ENCODE results near the gene TNFSF11. TPM values are rescaled to one million over a fixed set of nuclear protein-coding genes. Genes with fewer than 3 reads are reported as not detected.
"Not testable (repeated sequence)": the region's sequence is repeated elsewhere in the genome, so short reads cannot be mapped to it uniquely, and the experiment has no call there.

Gene TNFSF11
- total and polyA plus RNA-seq, 7 experiments from 2014 or later: 0.13 to 0.44 TPM; not detected in 5

DNA sequence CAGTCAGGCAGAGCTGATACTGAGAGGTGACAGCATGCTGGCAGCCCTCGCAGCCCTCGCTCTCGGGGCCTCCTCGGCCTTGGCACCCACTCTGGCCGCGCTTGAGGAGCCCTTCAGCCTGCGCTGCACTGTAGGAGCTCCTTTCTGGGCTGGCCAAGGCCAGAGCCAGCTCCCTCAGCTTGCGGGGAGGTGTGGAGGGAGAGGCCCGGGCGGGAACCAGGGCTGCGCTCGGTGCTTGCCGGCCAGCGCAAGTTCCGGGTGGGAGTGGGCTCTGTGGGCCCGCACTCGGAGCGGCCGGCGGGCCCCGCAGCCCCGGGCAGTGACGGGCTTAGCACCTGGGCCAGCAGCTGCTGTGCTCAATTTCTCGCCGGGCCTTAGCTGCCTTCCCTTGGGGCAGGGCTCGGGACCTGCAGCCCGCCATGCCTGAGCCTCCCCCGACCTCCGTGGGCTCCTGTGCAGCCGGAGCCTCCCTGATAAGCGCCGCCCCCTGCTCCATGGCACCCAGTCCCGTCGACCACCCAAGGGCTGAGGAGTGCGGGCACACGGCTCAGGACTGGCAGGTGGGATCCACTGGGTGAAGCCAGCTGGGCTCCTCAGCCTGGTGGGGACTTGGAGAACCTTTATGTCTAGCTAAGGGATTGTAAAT lies 14.3 kb upstream of the TNFSF11 start:
- H3K4me3 ChIP-seq (ENCODE audit: low read length); ATAC-seq; H3K27ac ChIP-seq (ENCODE audit: low read depth, low read length); H3K27ac Mint-ChIP-seq; POLR2A ChIA-PET; DNase-seq; intact Hi-C loops (cut with micrococcal nuclease); H3K4me3 Mint-ChIP-seq; H3K27me3 ChIP-seq (ENCODE audit: control insufficient read depth in 2 of 2, insufficient read depth in 2 of 2, low read length in 2 of 2); H3K4me1 Mint-ChIP-seq; H3K4me1 ChIP-seq (ENCODE audit: control insufficient read depth in 2 of 2, insufficient read depth in 2 of 2, low read length in 2 of 2); H3K36me3 ChIP-seq (ENCODE audit: control insufficient read depth in 2 of 3, insufficient read depth in 3 of 3, low read length in 3 of 3); H3K9me3 ChIP-seq (ENCODE audit: control insufficient read depth in 2 of 3, low read length in 3 of 3); H3K36me3 Mint-ChIP-seq; H3K27me3 Mint-ChIP-seq: not testable (repeated sequence)
- H3K9me3 Mint-ChIP-seq: peaks cover 0 to 21% (median 9%) of the 10 kb centered on the region in 11 donors
- CTCF ChIA-PET: interaction anchor here (0.7 kb wide), 1 partner anchor 34 kb away, joined by 3 read pairs; no protein-coding TSS in a partner anchor

DNA sequence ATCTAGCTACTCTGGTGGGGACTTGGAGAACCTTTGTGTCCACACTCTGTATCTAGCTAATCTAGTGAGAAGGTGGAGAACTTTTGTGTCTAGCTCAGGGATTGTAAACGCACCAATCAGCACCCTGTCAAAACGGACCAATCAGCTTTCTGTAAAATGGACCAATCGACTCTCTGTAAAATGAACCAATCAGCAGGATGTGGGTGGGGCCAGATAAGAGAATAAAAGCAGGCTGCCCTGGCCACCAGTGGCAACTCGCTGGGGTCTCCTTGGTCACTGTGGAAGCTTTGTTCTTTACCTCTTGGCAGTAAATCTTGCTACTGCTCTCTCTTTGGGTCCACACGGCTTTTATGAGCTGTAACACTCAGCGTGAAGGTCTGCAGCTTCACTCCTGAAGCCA lies 13.6 kb upstream of the TNFSF11 start:
- H3K4me3 ChIP-seq (ENCODE audit: low read length); H3K36me3 ChIP-seq (ENCODE audit: control insufficient read depth in 2 of 3, insufficient read depth in 3 of 3, low read length in 3 of 3); H3K9me3 ChIP-seq (ENCODE audit: control insufficient read depth in 2 of 3, low read length in 3 of 3); H3K4me1 ChIP-seq (ENCODE audit: control insufficient read depth in 2 of 2, insufficient read depth in 2 of 2, low read length in 2 of 2); H3K27me3 ChIP-seq (ENCODE audit: control insufficient read depth in 2 of 2, insufficient read depth in 2 of 2, low read length in 2 of 2); intact Hi-C loops (cut with micrococcal nuclease); H3K27ac ChIP-seq (ENCODE audit: low read depth, low read length); H3K4me1 Mint-ChIP-seq; H3K4me3 Mint-ChIP-seq; H3K36me3 Mint-ChIP-seq; CTCF ChIA-PET; ATAC-seq; H3K27me3 Mint-ChIP-seq; H3K27ac Mint-ChIP-seq; DNase-seq: not testable (repeated sequence)
- H3K9me3 Mint-ChIP-seq: peaks cover 0 to 23% (median 10%) of the 10 kb centered on the region in 11 donors
- POLR2A ChIA-PET: interaction anchor here (0.7 kb wide), 1 partner anchor 10 kb away, joined by 3 read pairs; no protein-coding TSS in a partner anchor

DNA sequence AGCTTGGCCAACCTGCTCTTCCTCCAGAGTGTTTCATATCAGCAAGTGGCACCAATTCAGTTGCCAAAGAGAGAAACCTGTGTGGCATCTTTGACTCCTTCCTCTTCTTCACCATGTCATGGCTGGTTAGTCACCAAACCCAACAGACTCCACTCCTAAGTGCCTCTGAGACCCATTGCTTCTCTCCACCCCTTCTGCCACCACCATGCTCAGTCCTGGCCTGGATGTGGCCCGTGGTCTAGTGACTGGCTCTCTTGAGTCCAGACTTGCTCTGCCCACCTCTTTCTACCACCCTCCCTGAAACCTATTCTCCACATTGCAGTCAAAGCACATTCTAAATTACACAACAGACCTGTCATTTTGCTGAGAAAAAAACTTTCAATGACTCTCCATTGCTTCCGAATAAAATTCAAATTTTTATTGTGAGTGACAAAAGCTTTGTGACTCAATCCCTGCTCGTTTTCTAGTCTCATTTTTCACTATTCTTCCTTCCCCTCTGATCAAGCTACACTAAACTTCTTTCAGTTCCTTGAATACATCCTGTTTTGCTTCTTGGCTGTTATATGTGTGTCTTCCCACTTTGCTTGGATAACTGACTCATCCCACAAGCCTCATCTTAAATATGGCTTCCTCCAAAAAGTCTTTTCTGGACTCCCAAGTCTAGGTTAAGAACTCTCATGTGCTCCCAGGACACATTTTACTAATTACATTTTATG lies 12.0 kb upstream of the TNFSF11 start:
- POLR2A ChIA-PET: no interaction called here
- CTCF ChIA-PET: no interaction called here
- Histone ChIP-seq H3K27me3 (ENCODE audit: control insufficient read depth in 2 of 2, insufficient read depth in 2 of 2, low read length in 2 of 2) (no peaks in the 10 kb centered on the region), H3K4me1 (ENCODE audit: control insufficient read depth in 2 of 2, insufficient read depth in 2 of 2, low read length in 2 of 2) (no peaks in the 10 kb centered on the region), H3K4me3 (ENCODE audit: low read length) (no peak overlapping the region), H3K36me3 (ENCODE audit: control insufficient read depth in 2 of 3, insufficient read depth in 3 of 3, low read length in 3 of 3) (no peaks in the 10 kb centered on the region), H3K27ac (ENCODE audit: low read depth, low read length) (no peak overlapping the region), H3K9me3 (ENCODE audit: control insufficient read depth in 2 of 3, low read length in 3 of 3) (no peaks in the 10 kb centered on the region)
- peak; percentile 27 for ATAC-seq
- H3K27me3 Mint-ChIP-seq: peaks cover 0 to 4% (median 0%) of the 10 kb centered on the region in 5 donors
- H3K27ac Mint-ChIP-seq: no peak overlapping the region
- H3K4me1 Mint-ChIP-seq: peaks cover 0 to 6% (median 0%) of the 10 kb centered on the region in 7 donors
- no peak for DNase-seq
- intact Hi-C loops (cut with micrococcal nuclease): no loop called here
- no peak overlapping the region for H3K4me3 Mint-ChIP-seq
- peaks cover 0 to 4% (median 0%) of the 10 kb centered on the region in 5 donors for H3K36me3 Mint-ChIP-seq
- H3K9me3 Mint-ChIP-seq: peaks cover 0 to 23% (median 10%) of the 10 kb centered on the region in 11 donors

- peaks cover 0 to 14% (median 0%) of the 10 kb centered on the region in 5 donors for H3K27me3 Mint-ChIP-seq
- H3K4me3 Mint-ChIP-seq: no peak overlapping the region
- H3K9me3 Mint-ChIP-seq: peaks cover 0 to 24% (median 9%) of the 10 kb centered on the region in 11 donors
- H3K36me3 Mint-ChIP-seq: peaks cover 0 to 4% (median 0%) of the 10 kb centered on the region in 5 donors
- H3K4me1 Mint-ChIP-seq: peaks cover 0 to 3% (median 0%) of the 10 kb centered on the region in 7 donors
- ChIA-PET POLR2A (no interaction called here), CTCF (no interaction called here)
- no peak for DNase-seq
- intact Hi-C loops (cut with micrococcal nuclease): no loop called here
- Histone ChIP-seq H3K4me3 (ENCODE audit: low read length) (no peak overlapping the region), H3K36me3 (ENCODE audit: control insufficient read depth in 2 of 3, insufficient read depth in 3 of 3, low read length in 3 of 3) (no peaks in the 10 kb centered on the region), H3K27me3 (ENCODE audit: control insufficient read depth in 2 of 2, insufficient read depth in 2 of 2, low read length in 2 of 2) (no peaks in the 10 kb centered on the region), H3K4me1 (ENCODE audit: control insufficient read depth in 2 of 2, insufficient read depth in 2 of 2, low read length in 2 of 2) (no peaks in the 10 kb centered on the region), H3K9me3 (ENCODE audit: control insufficient read depth in 2 of 3, low read length in 3 of 3) (no peaks in the 10 kb centered on the region), H3K27ac (ENCODE audit: low read depth, low read length) (no peak overlapping the region)
- no peak for ATAC-seq
- H3K27ac Mint-ChIP-seq: no peak overlapping the region
These were observed 6.0 kb upstream of the TNFSF11 start for GRCh38 chr13:42567906-42568305.

- H3K4me1 Mint-ChIP-seq: peaks cover under 1 to 8% (median 4%) of the 10 kb centered on the region in 7 donors
- Histone ChIP-seq H3K9me3 (ENCODE audit: control insufficient read depth in 2 of 3, low read length in 3 of 3) (no peaks in the 10 kb centered on the region), H3K4me3 (ENCODE audit: low read length) (no peak overlapping the region), H3K4me1 (ENCODE audit: control insufficient read depth in 2 of 2, insufficient read depth in 2 of 2, low read length in 2 of 2) (no peaks in the 10 kb centered on the region), H3K36me3 (ENCODE audit: control insufficient read depth in 2 of 3, insufficient read depth in 3 of 3, low read length in 3 of 3) (no peaks in the 10 kb centered on the region), H3K27ac (ENCODE audit: low read depth, low read length) (no peak overlapping the region), H3K27me3 (ENCODE audit: control insufficient read depth in 2 of 2, insufficient read depth in 2 of 2, low read length in 2 of 2) (no peaks in the 10 kb centered on the region)
- CTCF ChIA-PET: no interaction called here
- POLR2A ChIA-PET: no interaction called here
- peaks cover 0 to 14% (median 2%) of the 10 kb centered on the region in 11 donors for H3K9me3 Mint-ChIP-seq
- ATAC-seq (no peak), DNase-seq (no peak)
- intact Hi-C loops (cut with micrococcal nuclease): no loop called here
- peaks cover 0 to 28% (median 5%) of the 10 kb centered on the region in 5 donors for H3K27me3 Mint-ChIP-seq
- no peak overlapping the region for H3K4me3 Mint-ChIP-seq
- no peak overlapping the region for H3K27ac Mint-ChIP-seq
- peaks cover 0 to 5% (median 0%) of the 10 kb centered on the region in 5 donors for H3K36me3 Mint-ChIP-seq
These were observed 4.2 kb upstream of the TNFSF11 start for GRCh38 chr13:42569576-42570344.

DNA sequence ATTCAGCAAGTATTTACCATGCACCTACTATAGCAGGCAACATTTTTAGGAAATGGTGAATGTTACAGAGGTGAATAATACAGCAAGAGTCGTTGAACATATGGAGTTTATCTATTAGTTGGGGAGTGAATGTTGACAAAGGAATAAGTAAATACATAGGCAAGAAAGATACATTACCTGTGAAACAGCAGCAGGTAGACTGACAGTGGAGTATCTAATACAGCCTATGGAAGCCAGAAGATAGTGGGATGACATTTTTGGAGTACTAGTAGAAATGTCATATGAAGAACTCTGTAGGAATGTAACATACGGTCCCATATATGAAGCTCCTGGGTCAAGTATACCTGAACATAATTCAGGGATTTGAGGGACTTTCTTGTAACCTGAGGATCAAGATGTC lies 2.1 kb upstream of the TNFSF11 start:
- Histone ChIP-seq H3K27me3 (ENCODE audit: control insufficient read depth in 2 of 2, insufficient read depth in 2 of 2, low read length in 2 of 2) (no peaks in the 10 kb centered on the region), H3K4me3 (ENCODE audit: low read length) (no peak overlapping the region), H3K9me3 (ENCODE audit: control insufficient read depth in 2 of 3, low read length in 3 of 3) (no peaks in the 10 kb centered on the region), H3K36me3 (ENCODE audit: control insufficient read depth in 2 of 3, insufficient read depth in 3 of 3, low read length in 3 of 3) (no peaks in the 10 kb centered on the region), H3K4me1 (ENCODE audit: control insufficient read depth in 2 of 2, insufficient read depth in 2 of 2, low read length in 2 of 2) (peaks cover 5 to 9% of the 10 kb centered on the region in 2 donors), H3K27ac (ENCODE audit: low read depth, low read length) (no peak overlapping the region)
- POLR2A ChIA-PET: no interaction called here
- CTCF ChIA-PET: no interaction called here
- H3K4me3 Mint-ChIP-seq: no peak overlapping the region
- ATAC-seq: no peak
- intact Hi-C loops (cut with micrococcal nuclease): no loop called here
- no peak for DNase-seq
- H3K9me3 Mint-ChIP-seq: peaks cover 0 to 8% (median 2%) of the 10 kb centered on the region in 11 donors
- H3K4me1 Mint-ChIP-seq: peaks cover 9 to 30% (median 20%) of the 10 kb centered on the region in 7 donors
- H3K27ac Mint-ChIP-seq: no peak overlapping the region
- peaks cover 0 to 47% (median 10%) of the 10 kb centered on the region in 5 donors for H3K27me3 Mint-ChIP-seq
- H3K36me3 Mint-ChIP-seq: peaks cover 0 to 5% (median 0%) of the 10 kb centered on the region in 5 donors

Data from naive thymus-derived CD4-positive, alpha-beta T cell (primary cell).